GM12878 (cell line): Measurements from ENCODE around the gene DTX4. TPM values are rescaled to one million over a fixed set of nuclear protein-coding genes. Genes with fewer than 3 reads are reported as not detected.
A peak's percentile ranks its signal among the peaks of the same experiment; 100 is the strongest.

ENCODE experiments used
- ATAC-seq: fragments of 200-7000 bp; cut with Tn5 transposase; 3 replicates; pipeline ENCODE4 v1.9.1; 2020; ENCODE audit warnings: mild to moderate bottlenecking, moderate library complexity
- BruUV-seq: library from RNA; stranded (reverse); fragments of 400-500 nt; replicated peaks from 2 replicates; lab custom pipeline; 2021; lab: Mats Ljungman, UMichigan
- CTCF ChIA-PET: fragments of 300-600 bp; sonication (Branson Sonifier 250); formaldehyde crosslinking; extraction: SDS; loops from one replicate; lab custom pipeline; 2021; ENCODE audit warnings: inconsistent platforms; lab: Yijun Ruan, JAX
- POLR2A ChIA-PET: fragments of 350-600 bp; formaldehyde crosslinking; extraction: SDS; loops from one replicate; lab custom pipeline; 2021; ENCODE audit warnings: inconsistent platforms; lab: Charles Lee
- RAD21 ChIA-PET: fragments of 300-600 bp; sonication (Branson Sonifier 250); formaldehyde crosslinking; loops from one replicate; lab custom pipeline; 2023; ENCODE audit warnings: antibody characterized with exemption; ENCODE audit not compliant: unreplicated experiment; lab: Charles Lee
- SMC1A ChIA-PET: fragments of 300-600 bp; sonication (Branson Sonifier 250); formaldehyde crosslinking; loops from one replicate; lab custom pipeline; 2023; ENCODE audit not compliant: unreplicated experiment, uncharacterized antibody; lab: Charles Lee
- DNase-seq: peaks from one replicate; pipeline ENCODE4 v3.0.0-alpha.2; 2011; ENCODE audit warnings: low read depth, low spot score
- FAIRE-seq: peaks from 3 replicates; lab custom pipeline; 2011; peaks lifted over from hg19 to GRCh38; lab: Jason Lieb, UNC
- H2AFZ ChIP-seq: 2 replicates; pipeline ENCODE4 v1.6.0; 2011; ENCODE audit warnings: low read depth, low read length, control low read depth; ENCODE audit not compliant: control insufficient read depth
- H3K27ac ChIP-seq: 2 replicates; pipeline ENCODE4 v1.5.1; 2011; ENCODE audit warnings: control low read depth; ENCODE audit not compliant: control insufficient read depth, insufficient read depth
- H3K27me3 ChIP-seq, 2 experiments: replicated peaks in 1 of 2; 2 replicates each; pipeline versions ENCODE4 v1.6.0 to v1.6.1; 2011; ENCODE audit warnings: low read length in 1 of 2; ENCODE audit not compliant: control insufficient read depth in 2 of 2, insufficient read depth in 2 of 2
- H3K36me3 ChIP-seq, 2 experiments: 2 replicates each; pipeline ENCODE4 v1.5.1; 2011; ENCODE audit warnings: low read length in 1 of 2; ENCODE audit not compliant: control insufficient read depth in 2 of 2, insufficient read depth in 2 of 2
- H3K4me1 ChIP-seq: 2 replicates; pipeline ENCODE4 v1.6.1; 2011; ENCODE audit warnings: mild to moderate bottlenecking, low read length, moderate library complexity, mixed read lengths; ENCODE audit not compliant: control insufficient read depth, insufficient read depth
- H3K4me2 ChIP-seq: 2 replicates; pipeline ENCODE4 v1.6.0; 2011; ENCODE audit warnings: control low read depth; ENCODE audit not compliant: control insufficient read depth, insufficient read depth
- H3K4me3 ChIP-seq: fragments of 200-600 bp; sonication (generic); 2 replicates; pipeline ENCODE4 v1.5.1; 2016
- H3K79me2 ChIP-seq: 2 replicates; pipeline ENCODE4 v1.6.0; 2011; ENCODE audit warnings: low read length; ENCODE audit not compliant: control insufficient read depth, insufficient read depth
- H3K9ac ChIP-seq: 2 replicates; pipeline ENCODE4 v1.8.0; 2011; ENCODE audit warnings: low read length, control low read depth, mixed read lengths; ENCODE audit not compliant: control insufficient read depth, insufficient read depth
- H3K9me3 ChIP-seq: replicated peaks from 3 replicates; pipeline ENCODE4 v1.5.1; 2011; ENCODE audit warnings: mild to moderate bottlenecking, low read length; ENCODE audit not compliant: control insufficient read depth, insufficient read depth
- H4K20me1 ChIP-seq: 2 replicates; pipeline ENCODE4 v1.6.0; 2011; ENCODE audit not compliant: control insufficient read depth, insufficient read depth
- ATF2 ChIP-seq: IDR thresholded peaks from 2 replicates; pipeline ENCODE4 v1.6.1; 2012; ENCODE audit warnings: low read length, inconsistent platforms
- CHD1 ChIP-seq: IDR thresholded peaks from 2 replicates; pipeline ENCODE4 v1.6.1; 2012; ENCODE audit warnings: low read depth, low read length, improper control_type of control experiment
- CHD4 ChIP-seq: fragments of 200-600 bp; sonication (generic); IDR thresholded peaks from 2 replicates; pipeline ENCODE4 v1.6.1; 2016; ENCODE audit warnings: mild to moderate bottlenecking
- E2F8 ChIP-seq: fragments of 450-650 bp; IDR thresholded peaks from 2 replicates; pipeline ENCODE4 v1.6.1; 2018; ENCODE audit warnings: mild to moderate bottlenecking, low read depth, moderate library complexity; ENCODE audit not compliant: partially characterized antibody
- EED ChIP-seq: sonication (generic); IDR thresholded peaks from 2 replicates; pipeline ENCODE4 v1.6.1; 2016; ENCODE audit warnings: antibody characterized with exemption, low read depth
- NFIC ChIP-seq: IDR thresholded peaks from 2 replicates; pipeline ENCODE4 v1.6.1; 2012; ENCODE audit warnings: low read depth, mild to moderate bottlenecking, inconsistent platforms, low read length, moderate library complexity
- ZBED1 ChIP-seq: IDR thresholded peaks from 2 replicates; pipeline ENCODE4 v1.6.1; 2016; ENCODE audit warnings: borderline replicate concordance
- WGBS: methylation state at CpG from one replicate; pipeline ENCODE4 v1.1.6; 2016; ENCODE audit warnings: low lambda C conversion rate; ENCODE audit not compliant: insufficient replicate concordance, insufficient coverage; ENCODE audit errors: missing lambda C conversion rate; 5-methylcytosine and 5-hydroxymethylcytosine counted together
- in situ Hi-C: fragments of 300-500 bp; cut with MboI; formaldehyde crosslinking; loops from 9 replicates; pipeline ENCODE4 v1.14.3; 2018; ENCODE audit warnings: mixed read lengths
- intact Hi-C: fragments of 100-400 bp; cut with micrococcal nuclease; formaldehyde crosslinking; loops from one replicate; pipeline ENCODE4 v1.14.2; 2022; ENCODE audit not compliant: unreplicated experiment
- polyA plus RNA-seq, 11 experiments: library from polyadenylated mRNA; depleted of rRNA in 4 of 11; unstranded in 6 of 11; stranded (reverse) in 5 of 11; fragments of >200 nt; fragmentation: Nextera tagmentation in 4 of 11; fragmentation: Illumina TruSeq in 1 of 11; extraction: Ambion mirVana in 4 of 11; extraction: Trizol in 1 of 11; gene quantifications; 1 replicate in 1 of 11; 2 replicates in 10 of 11; pipeline versions ENCODE4 v1.2.1 to v1.2.3, GENCODE V29; 2011 to 2016; ENCODE audit warnings: inconsistent platforms in 2 of 11, missing spikeins in 2 of 11, low read depth in 1 of 11
- total RNA-seq, 4 experiments: library from RNA; depleted of rRNA in 3 of 4; stranded (reverse); fragments of >200 nt in 3 of 4; fragmentation: Illumina TruSeq in 1 of 4; extraction: Trizol in 1 of 4; gene quantifications; 2 replicates each; pipeline versions ENCODE4 v1.2.1 to v1.2.3, GENCODE V29; 2013 to 2021

DTX4 gene
- total and polyA plus RNA-seq, 10 of the 15 experiments (the other 5 are each of a cell fraction or from before 2014, with no cell fraction given), result 3.8 to 25.8 (median 10.5) TPM

- POLR2A ChIA-PET, result interaction anchor here (0.9 to 1.7 kb wide), 2 partner anchors 21 to 48 kb away, joined by 4 to 5 read pairs; no protein-coding TSS in a partner anchor
- SMC1A ChIA-PET, result interaction anchor here (0.6 to 2.3 kb wide), 12 partner anchors 12 to 211 kb away, joined by 3 to 12 read pairs (median 3); partner anchors contain the start of gene DTX4
Observed at GRCh38 chr11:59218893-59219292, 47.0 kb downstream of the DTX4 start.

More at GRCh38 chr11:59218893-59219292, 47.0 kb downstream of the DTX4 start:
- H3K4me2 ChIP-seq, result peak overlapping the region; percentile 47
- no peak for TF ChIP-seq CHD1
- peak; percentile 59; the same call in 1 of the 2 replicates for TF ChIP-seq EED
- no peak for TF ChIP-seq E2F8
- peak; percentile 66 for TF ChIP-seq NFIC
- TF ChIP-seq ZBED1, result peak; percentile 35; the same call in 1 of the 2 replicates
- no peak for TF ChIP-seq ATF2
- no peak for TF ChIP-seq CHD4
- no peaks in the 10 kb centered on the region; the same call in 1 of the 2 replicates for H3K79me2 ChIP-seq
- H3K4me3 ChIP-seq, result no peak overlapping the region
- ATAC-seq, result peak; percentile 6
- H2AFZ ChIP-seq, result no peak overlapping the region; the same call in 1 of the 2 replicates
- CTCF ChIA-PET, result interaction anchor here (0.9 to 7.9 kb wide), 12 partner anchors 9 to 161 kb away, joined by 3 to 43 read pairs (median 6); partner anchors contain the start of gene DTX4
- intact Hi-C loops, result loop anchor here (5.0 to 10.0 kb wide), 2 partner anchors 112 to 446 kb away; partner anchors contain the start of genes FAM111B and PATL1
- H3K36me3 ChIP-seq, result no peaks in the 10 kb centered on the region
- no peaks in the 10 kb centered on the region for H3K27me3 ChIP-seq
- in situ Hi-C loops, result loop anchor here (10.0 kb wide), 1 partner anchor 336 kb away; no protein-coding TSS in a partner anchor
- DNase-seq, result no peak
- RAD21 ChIA-PET, result interaction anchor here (0.8 to 2.3 kb wide), 6 partner anchors 13 to 217 kb away, joined by 3 to 15 read pairs (median 3); partner anchors contain the start of genes DTX4 and OR5A1
- no TSS peak for BruUV-seq
- no peak for FAIRE-seq
- H3K9me3 ChIP-seq, result no peaks in the 10 kb centered on the region
- no peak overlapping the region for H3K9ac ChIP-seq
- H3K27ac ChIP-seq, result peak overlapping the region; percentile 16; the same call in 1 of the 2 replicates
- WGBS, result 47% methylated on average over 2 of the region's 2 CpGs
- peaks cover 77% of the 10 kb centered on the region for H3K4me1 ChIP-seq
- H4K20me1 ChIP-seq, result no peaks in the 10 kb centered on the region
